Measurements from ENCODE around the gene CDH23. TPM values are rescaled to one million over a fixed set of nuclear protein-coding genes. Genes with fewer than 3 reads are reported as not detected.

Gene CDH23
- polyA plus RNA-seq, 1 donor (not counting 4 experiments of a cell fraction or from before 2014, with no cell fraction given), result 0.01 TPM

GRCh38 chr10:71752391-71753090 lies 355.8 kb downstream of the CDH23 start:
- no peak for FAIRE-seq

DNA sequence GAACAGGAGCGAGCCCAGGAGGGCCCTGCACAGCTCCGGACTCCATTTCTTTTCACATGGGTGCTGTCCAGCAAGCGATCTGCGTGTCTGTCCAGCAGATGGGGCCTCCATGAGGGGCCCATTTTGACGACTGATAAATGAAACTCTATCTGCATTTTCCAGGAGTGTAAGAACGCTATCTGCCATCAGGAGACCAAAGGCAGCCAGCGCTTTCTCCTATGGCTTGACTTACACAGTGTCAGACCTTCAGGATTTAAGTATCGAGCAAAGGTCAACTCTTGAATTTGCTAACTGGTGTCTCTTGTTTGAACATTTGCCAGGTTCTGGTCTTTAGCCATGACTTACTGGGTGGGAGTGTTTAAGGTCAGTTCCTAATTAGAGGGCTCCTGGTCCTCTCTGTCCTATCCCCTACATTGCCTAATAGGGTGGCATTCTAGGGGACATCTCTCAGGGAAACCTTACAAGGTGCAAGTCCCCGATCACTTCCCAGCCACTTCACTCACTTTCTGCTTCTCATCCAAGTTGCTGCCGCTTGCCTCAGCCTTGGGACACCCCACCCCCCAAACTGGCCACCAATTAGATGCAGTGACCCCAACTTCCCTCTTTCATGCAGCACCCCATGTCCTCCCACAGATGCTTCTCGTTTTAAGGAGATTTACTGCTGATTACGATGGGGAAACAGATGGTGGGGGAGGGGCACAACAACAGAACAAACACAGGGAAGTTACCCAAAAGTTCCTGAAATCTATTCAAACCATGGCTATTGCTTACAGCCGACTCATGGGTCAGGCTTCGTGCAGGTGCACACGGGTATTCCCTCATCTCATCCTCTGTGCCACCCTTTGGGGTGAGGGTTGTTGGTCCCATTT lies 356.6 kb downstream of the CDH23 start:
- H3K9me3 ChIP-seq (ENCODE audit: control insufficient read depth, low read depth, low read length), result no peaks in the 10 kb centered on the region
- DNase-seq (ENCODE audit: low read depth, low spot score) (no peak), FAIRE-seq (no peak)
- H3K4me2 ChIP-seq (ENCODE audit: control insufficient read depth, extremely low read depth, insufficient read depth, low read depth, low read length), result no peak overlapping the region
- TF ChIP-seq EZH2 (IDR thresholded peaks at IDR 0.05; ENCODE audit: low read length), result no peak
- TF ChIP-seq, protein P1, sequence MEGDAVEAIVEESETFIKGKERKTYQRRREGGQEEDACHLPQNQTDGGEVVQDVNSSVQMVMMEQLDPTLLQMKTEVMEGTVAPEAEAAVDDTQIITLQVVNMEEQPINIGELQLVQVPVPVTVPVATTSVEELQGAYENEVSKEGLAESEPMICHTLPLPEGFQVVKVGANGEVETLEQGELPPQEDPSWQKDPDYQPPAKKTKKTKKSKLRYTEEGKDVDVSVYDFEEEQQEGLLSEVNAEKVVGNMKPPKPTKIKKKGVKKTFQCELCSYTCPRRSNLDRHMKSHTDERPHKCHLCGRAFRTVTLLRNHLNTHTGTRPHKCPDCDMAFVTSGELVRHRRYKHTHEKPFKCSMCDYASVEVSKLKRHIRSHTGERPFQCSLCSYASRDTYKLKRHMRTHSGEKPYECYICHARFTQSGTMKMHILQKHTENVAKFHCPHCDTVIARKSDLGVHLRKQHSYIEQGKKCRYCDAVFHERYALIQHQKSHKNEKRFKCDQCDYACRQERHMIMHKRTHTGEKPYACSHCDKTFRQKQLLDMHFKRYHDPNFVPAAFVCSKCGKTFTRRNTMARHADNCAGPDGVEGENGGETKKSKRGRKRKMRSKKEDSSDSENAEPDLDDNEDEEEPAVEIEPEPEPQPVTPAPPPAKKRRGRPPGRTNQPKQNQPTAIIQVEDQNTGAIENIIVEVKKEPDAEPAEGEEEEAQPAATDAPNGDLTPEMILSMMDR (optimal IDR thresholded peaks at IDR 0.05 in 1 of 3, IDR thresholded peaks at IDR 0.05 in 1 of 3, conservative IDR thresholded peaks at IDR 0.05 in 1 of 3; ENCODE audit: extremely low read depth in 1 of 3, insufficient read depth in 2 of 3, low read length in 3 of 3), result no peak
- no peaks in the 10 kb centered on the region for H3K9me1 ChIP-seq (ENCODE audit: control insufficient read depth, extremely low read depth, insufficient read depth, low read length)
- no peaks in the 10 kb centered on the region for H3K79me2 ChIP-seq (ENCODE audit: control insufficient read depth, insufficient read depth, low read length)
- no peak overlapping the region for H3K9ac ChIP-seq (ENCODE audit: control insufficient read depth, extremely low read depth, insufficient read depth, low read length)
- H3K27ac ChIP-seq (ENCODE audit: control insufficient read depth, insufficient read depth, low read length), result no peak overlapping the region
- no peak overlapping the region for H3K4me3 ChIP-seq (ENCODE audit: control insufficient read depth in 2 of 3, extremely low read depth in 1 of 3, insufficient read depth in 2 of 3, low read depth in 1 of 3, low read length in 3 of 3)
- H3K4me1 ChIP-seq (ENCODE audit: control insufficient read depth, extremely low read depth, insufficient read depth, low read length), result peaks cover 18% of the 10 kb centered on the region
- H3K36me3 ChIP-seq (ENCODE audit: control insufficient read depth in 2 of 2, extremely low read depth in 1 of 2, insufficient read depth in 2 of 2, low read length in 2 of 2), result peaks cover 0 to 1% of the 10 kb centered on the region in 2 experiments
- no peaks in the 10 kb centered on the region for H4K20me1 ChIP-seq (ENCODE audit: control insufficient read depth, extremely low read depth, insufficient read depth, low read length)
- no peaks in the 10 kb centered on the region for H3K27me3 ChIP-seq (ENCODE audit: control insufficient read depth, extremely low read depth, insufficient read depth, low read length)
- dilution Hi-C loops (cut with MboI; ENCODE audit: extremely low pct_ligation_motif_present, low sequenced_read_pairs), result no loop called here
- no peak overlapping the region for H2AFZ ChIP-seq (ENCODE audit: control insufficient read depth, low read length)

More at GRCh38 chr10:71752391-71753090, 355.8 kb downstream of the CDH23 start:
- no peak overlapping the region for H3K4me2 ChIP-seq (ENCODE audit: control insufficient read depth, extremely low read depth, insufficient read depth, low read depth, low read length)
- H4K20me1 ChIP-seq (ENCODE audit: control insufficient read depth, extremely low read depth, insufficient read depth, low read length), result no peaks in the 10 kb centered on the region
- no peaks in the 10 kb centered on the region for H3K9me3 ChIP-seq (ENCODE audit: control insufficient read depth, low read depth, low read length)
- no peak overlapping the region for H3K9ac ChIP-seq (ENCODE audit: control insufficient read depth, extremely low read depth, insufficient read depth, low read length)
- H3K4me3 ChIP-seq (ENCODE audit: control insufficient read depth in 2 of 3, extremely low read depth in 1 of 3, insufficient read depth in 2 of 3, low read depth in 1 of 3, low read length in 3 of 3), result no peak overlapping the region
- DNase-seq (ENCODE audit: low read depth, low spot score), result no peak
- TF ChIP-seq EZH2 (IDR thresholded peaks at IDR 0.05; ENCODE audit: low read length), result no peak
- TF ChIP-seq, protein P1 (optimal IDR thresholded peaks at IDR 0.05 in 1 of 3, IDR thresholded peaks at IDR 0.05 in 1 of 3, conservative IDR thresholded peaks at IDR 0.05 in 1 of 3; ENCODE audit: extremely low read depth in 1 of 3, insufficient read depth in 2 of 3, low read length in 3 of 3), result no peak
- no peaks in the 10 kb centered on the region for H3K79me2 ChIP-seq (ENCODE audit: control insufficient read depth, insufficient read depth, low read length)
- no peak overlapping the region for H2AFZ ChIP-seq (ENCODE audit: control insufficient read depth, low read length)
- H3K9me1 ChIP-seq (ENCODE audit: control insufficient read depth, extremely low read depth, insufficient read depth, low read length), result no peaks in the 10 kb centered on the region
- no peaks in the 10 kb centered on the region for H3K27me3 ChIP-seq (ENCODE audit: control insufficient read depth, extremely low read depth, insufficient read depth, low read length)
- H3K4me1 ChIP-seq (ENCODE audit: control insufficient read depth, extremely low read depth, insufficient read depth, low read length), result peaks cover 18% of the 10 kb centered on the region
- dilution Hi-C loops (cut with MboI; ENCODE audit: extremely low pct_ligation_motif_present, low sequenced_read_pairs), result no loop called here
- H3K27ac ChIP-seq (ENCODE audit: control insufficient read depth, insufficient read depth, low read length), result no peak overlapping the region
- H3K36me3 ChIP-seq (ENCODE audit: control insufficient read depth in 2 of 2, extremely low read depth in 1 of 2, insufficient read depth in 2 of 2, low read length in 2 of 2), result peaks cover 0 to 1% of the 10 kb centered on the region in 2 experiments
